Activated T-helper 1 cell treated with anti-CD3 and anti-CD28 coated beads, Interleukin-2, amount 50 U/mL, for 16 hours (primary cell): ENCODE data around the gene IRGQ.
"Not testable (repeated sequence)": the region's sequence is repeated elsewhere in the genome, so short reads cannot be mapped to it uniquely, and the experiment has no call there.

ENCODE experiments used
- DNase-seq, 2 donors: peaks; one replicate each; pipeline ENCODE4 v3.0.0-alpha.2; 2020; ENCODE audit warnings: low read depth in 1 of 2, low spot score in 1 of 2

Gene IRGQ

DNA sequence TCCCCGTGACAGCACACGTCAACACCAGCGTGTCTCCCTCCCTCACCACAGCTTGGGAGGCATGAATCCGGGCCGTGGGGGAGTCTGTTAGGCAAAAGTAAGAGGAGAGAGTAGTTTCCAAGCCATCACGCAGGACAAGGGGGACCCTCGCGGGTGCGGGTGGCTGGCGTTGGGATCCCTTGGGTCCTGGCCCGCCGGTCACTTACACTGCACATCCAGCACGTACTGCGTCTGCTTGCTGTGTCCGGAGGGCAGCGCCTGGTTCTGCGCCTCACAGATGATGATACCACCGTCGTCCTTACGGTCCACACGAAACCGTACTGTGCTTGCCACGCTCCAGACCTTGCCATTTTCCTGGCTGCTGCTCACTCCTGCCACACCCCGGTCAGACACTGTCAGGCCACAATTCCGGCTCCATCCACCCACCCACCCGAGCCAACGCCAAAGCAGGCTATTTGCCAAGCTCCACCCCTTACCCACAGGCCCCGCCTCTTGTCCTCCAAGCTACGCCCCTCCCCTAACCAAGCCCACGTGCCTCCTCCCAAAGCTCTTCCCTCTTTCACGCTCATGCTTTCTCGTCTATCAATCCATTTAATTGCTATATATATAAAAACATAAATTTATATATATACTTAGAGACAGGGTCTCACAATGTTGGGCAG is 30.1 kb upstream of the IRGQ start:
- no peak for DNase-seq

DNA sequence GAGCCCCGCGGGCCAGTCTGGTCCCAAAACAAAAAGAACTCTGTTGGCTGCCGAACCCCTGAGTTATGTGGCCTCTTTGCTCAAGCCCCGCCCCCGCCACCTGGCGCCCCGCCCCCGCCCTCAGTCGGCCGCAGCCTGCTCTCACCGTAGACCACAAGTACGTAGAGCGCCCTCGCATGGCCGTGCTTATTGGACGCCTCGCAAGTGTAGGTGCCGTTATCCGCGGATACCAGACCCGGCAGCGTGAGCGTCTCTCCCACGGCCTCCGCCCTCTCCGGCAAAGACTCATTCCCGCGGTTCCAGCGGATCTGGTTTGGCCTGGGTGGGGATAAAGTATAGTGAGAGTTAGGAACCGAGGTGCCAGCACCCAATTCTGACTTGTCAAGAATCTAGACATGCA is 29.0 kb upstream of the IRGQ start:
- DNase-seq = peak; percentile 71 to 74

DNA sequence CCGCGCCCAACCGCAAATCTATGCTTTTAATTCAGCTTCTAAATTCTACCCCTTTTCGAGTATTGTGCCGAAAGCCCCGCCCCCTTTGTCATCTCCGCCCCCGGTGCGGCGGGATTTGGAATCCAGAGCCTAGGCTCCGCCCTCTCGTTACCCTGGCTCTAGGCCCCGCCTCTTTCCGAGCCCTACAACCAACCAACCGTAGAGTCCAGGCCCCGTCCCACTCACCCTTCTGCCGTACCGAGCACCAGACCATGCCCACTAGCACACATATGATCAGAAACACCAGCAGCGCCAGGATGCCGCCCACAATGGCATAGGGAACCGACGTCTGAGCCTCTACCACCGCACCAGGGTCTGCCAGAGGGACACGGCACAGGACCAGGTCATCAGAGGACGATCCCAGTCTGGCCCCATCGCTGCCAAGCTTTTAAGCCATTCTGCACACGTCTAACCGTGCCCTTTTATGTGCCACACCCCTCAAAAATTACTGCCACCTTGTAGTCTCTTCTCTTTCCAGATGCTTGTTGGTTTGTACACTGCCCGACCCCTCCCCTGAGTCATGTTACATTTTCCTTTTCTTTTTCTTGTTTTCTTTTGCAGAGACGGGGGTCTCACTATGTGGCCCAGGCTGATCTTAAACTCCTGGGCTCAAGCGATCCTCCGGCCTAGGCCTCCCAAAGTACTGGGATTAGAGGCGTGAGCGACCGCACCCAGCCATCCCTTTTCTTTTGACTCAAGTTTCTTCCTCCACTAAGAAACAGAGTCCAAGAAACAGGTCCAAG is 28.1 kb upstream of the IRGQ start:
- no peak for DNase-seq

DNA sequence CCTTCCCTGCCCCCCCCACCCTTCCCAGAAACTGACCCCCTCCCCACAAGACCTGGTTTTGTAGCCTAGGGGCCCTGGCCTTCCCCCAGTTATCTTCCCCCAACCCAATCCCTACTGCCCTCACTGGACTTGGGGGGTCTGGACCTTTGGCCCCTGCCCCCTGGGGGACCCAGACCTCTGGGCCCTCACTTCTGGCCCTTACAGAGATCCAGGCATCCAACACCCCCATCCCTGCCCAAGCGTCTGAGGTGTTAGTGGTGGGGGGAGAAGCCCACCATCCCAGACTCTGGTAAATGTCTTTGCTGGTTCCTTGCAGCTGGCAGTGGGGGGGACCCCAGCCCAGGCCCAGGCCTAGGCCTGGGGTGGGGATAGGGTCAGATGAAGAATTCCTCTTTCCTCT is 27.0 kb upstream of the IRGQ start:
- no peak for DNase-seq

DNA sequence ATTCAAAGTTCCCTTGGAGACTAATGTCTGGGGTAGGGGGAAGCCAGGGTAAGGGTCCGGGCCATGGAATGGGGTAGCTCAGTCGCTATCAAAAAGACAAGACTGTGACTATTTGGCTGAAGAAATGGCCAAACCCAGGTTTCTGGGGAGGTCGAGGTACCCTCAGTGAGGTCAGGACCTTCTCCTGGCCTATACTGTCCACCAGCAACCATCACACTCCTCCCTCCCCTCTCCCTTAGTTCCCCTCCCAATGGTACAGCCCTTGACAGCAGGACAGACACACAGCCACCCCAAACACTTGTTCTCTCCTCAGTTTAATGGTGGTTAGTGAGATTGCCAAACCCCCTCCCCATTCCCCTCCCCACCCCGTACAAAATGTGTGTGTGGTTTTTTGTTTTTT is 26.1 kb upstream of the IRGQ start:
- DNase-seq = no peak

DNA sequence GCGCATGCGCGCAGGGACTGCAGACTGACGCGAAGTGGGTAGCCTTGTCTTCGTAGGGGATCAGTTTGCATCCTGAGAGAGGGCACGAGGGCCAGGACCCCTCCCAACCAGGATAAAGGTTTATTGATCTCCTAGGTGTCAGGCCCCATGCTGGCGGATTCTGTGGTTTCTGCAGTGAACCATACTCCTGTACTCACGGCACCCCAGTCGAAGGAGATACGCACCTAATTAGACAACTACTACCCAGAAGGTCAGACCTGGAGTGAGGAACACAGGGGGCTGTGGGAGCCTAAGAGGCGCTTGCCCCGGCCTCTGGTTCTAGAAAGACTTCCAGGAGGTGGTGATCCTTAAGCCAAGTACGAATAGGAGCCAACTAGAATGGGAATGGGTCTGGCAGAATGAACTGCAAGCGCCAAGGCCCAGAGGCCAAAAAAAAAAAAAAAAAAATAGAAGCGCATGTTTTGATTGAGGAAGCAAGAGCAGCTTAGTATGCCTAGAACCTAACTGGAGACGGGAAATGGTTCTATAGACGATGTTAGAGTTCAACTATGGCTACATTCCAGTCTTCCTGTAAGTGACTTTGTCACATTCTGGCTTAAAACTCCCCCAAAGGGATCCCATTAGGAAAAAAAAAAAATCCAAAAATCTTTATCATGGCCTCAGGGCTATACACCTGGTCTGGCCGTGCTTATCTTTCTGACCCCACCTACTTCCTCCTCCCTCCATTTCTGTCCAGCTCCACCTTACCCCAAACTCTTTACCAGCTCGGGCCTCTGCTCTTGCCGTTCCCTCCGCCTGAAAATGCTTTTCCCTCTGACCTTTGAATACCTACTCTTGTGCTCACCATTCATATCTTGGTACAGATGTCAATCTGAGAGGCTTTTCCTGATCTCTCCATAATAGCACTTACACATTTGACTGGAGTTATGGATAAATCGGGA is 24.4 kb upstream of the IRGQ start:
- DNase-seq = peak; percentile 62 to 72

DNA sequence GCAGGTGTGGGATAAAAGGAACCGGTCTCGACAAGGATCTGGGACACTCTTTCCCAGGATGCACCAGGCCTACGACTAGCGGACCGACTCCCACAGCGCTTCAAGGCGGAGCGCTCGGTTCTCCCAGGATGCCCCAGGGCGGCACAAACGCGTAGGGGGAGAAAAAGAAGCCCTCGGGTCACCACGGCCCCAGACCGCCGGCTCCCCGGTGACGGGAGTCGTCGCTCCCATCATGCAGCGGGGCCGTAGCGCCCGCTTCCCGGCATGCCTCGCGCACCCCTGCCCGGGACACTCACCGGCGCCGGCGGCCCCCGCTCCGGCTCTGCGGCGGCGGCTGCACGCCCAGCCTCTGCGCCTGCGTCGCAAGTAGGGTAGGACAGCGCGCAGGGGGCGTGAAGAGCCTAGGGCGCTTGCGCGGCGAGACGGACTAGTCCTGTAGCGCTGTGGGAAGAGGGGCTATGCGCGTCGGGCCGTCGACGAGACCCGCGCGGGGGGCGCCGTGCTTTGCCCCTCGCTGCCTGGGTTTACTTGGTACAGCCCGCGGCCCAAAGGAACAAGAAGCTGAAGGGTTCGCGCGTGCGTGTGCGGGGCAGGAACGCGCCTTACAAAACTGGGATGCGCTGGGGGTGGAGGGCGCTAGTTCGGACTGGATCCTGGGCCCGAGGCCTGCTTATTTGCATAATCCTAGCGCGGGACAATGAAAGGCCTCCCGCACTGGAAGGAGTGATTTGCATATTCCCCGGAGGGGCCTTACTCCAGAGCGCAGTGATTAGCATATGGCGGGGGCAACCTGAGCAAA is 23.5 kb upstream of the IRGQ start, which contains the start of gene ZNF428:
Gene ZNF428, minus strand, starts transcription at position 368 of the 799 bp plus-strand sequence. CDS start 5,325 bp downstream, outside the sequence.
- DNase-seq = peak; percentile 61 to 81

DNA sequence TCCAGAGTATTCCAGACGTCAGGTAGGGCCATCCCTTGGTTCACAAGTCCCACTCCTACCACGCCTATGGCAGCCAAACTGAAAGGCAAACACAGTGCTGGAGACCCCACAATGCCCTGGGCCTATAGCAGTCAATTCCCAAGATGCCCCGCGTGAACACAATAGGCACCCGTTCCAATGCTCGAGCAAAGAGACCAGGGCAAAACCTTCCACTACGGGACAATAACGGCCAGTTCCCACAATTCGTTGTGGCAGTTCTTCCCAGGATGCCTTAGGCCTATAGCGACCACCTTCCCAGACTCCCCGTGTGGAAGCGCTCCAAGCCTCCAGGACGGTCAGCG is 23.0 kb upstream of the IRGQ start:
- DNase-seq = peak in 1 of 2 donors; percentile 17

DNA sequence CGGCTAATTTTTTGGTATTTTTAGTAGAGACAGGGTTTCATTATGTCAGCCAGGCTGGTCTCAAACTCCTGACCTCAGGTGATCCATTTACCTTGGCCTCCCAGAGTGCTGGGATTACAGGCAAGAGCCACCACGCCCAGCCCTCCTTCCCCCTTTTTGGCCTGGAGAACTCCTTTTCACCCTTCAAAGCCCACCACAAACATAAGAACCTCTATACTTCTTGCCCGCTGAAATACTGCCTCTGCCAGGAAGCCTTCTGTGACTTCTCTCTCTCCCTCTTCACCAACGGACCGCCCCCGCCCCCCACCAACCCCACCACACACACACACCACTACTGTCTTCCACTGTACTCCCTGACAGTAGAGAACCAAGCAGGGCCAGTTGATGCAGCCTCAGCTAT is 21.0 kb upstream of the IRGQ start:
- DNase-seq = no peak

DNA sequence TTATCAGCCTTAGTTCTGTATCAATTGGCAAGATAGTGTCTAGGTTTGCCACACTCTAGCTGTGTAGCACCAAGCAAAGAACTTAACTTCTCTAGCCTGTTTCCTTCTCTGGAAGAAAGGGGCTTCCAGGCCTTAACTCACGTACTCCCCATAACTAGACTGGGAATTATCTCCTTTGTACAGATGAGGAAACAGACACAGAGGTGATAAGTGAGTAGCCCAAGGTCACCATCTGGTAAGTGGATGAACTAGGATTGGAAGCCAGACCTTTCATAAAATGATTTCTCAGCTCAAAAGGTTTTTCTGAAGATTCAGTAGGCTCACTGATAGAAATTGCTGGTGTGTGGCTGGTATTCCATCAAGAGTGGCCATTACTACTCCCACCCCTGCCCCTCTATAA is 20.4 kb upstream of the IRGQ start:
- DNase-seq = no peak

DNA sequence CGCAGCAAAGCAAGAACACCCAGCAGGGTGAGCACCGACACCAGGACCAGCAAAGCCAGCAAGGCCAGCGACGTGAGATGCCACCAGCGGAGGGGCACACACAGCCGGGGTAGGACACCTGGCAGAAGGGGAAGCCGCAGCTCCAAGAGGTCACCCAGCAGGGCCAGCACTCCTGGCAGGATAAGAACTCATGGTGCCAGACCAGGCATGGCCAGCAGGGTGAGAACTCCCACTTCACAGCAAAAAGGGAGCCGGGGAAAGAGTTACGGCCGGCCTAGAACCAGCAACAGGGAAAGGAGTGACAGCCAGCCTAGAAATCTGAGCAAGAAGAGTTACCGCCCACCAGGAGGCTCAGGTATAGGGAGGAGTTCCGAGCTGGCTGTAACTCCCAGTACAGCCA is 16.4 kb upstream of the IRGQ start:
- DNase-seq = no peak

DNA sequence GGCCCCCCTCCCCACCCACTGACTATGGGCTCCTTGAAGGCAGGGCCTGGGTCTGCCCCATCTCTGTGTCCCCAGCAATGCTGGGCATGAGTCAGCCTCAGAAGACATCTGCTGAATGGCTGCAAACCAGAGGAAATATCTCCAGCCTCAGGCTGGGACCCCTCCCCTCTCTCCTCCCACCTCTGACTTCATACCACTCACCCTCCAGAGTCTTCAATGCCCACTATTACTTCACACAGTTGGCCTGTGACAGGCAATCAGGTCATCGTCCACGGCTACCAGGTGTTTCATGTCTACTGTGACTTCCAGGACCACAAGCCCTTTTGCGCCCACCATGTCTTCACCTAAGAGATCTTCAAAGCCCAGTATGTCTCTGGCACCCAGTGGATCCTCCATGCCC is 15.9 kb upstream of the IRGQ start, which contains the start of gene SRRM5:
Gene SRRM5, plus strand, starts transcription at position 301 of the 400 bp plus-strand sequence. Its CDS starts 34 bp downstream, at position 335.
- no peak for DNase-seq

DNA sequence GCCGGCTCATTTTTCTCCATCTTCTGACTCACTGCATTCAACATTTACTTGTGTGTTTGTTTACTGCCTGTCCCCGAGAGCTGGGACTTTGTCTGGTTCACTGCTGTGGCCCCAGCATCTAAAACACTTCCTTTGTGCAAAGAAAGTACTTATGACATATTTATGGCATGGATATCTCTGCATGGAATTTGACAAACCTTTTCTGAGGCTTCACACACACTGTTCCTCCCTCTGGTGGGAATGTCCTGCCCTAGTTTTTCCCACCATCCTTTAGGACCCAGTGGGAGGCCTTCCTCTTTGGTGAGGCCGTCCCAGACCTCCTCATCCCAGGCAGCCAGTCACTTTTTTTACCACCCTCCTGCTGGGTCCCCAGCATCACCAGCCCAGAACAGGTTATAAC is 14.6 kb upstream of the IRGQ start:
- DNase-seq = no peak

DNA sequence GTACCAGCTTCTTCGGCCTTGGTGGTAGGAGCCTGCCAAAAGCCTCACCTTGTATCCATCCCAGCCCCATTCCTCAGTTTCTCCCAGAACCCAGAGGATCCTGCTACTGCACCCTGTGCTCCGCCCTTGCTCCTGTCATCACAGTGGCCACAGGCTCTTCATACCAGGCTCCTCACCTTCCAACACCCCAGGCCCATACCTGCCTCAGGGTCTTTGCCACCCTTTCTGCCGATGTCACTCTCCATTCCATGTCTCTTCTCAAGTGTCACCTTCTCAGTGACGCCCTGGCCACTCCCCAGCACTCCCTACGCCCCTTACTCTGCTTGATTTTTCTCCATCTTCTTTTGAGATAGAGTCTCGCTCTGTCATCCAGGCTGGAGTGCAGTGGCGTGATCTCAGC is 13.9 kb upstream of the IRGQ start:
- no peak for DNase-seq

DNA sequence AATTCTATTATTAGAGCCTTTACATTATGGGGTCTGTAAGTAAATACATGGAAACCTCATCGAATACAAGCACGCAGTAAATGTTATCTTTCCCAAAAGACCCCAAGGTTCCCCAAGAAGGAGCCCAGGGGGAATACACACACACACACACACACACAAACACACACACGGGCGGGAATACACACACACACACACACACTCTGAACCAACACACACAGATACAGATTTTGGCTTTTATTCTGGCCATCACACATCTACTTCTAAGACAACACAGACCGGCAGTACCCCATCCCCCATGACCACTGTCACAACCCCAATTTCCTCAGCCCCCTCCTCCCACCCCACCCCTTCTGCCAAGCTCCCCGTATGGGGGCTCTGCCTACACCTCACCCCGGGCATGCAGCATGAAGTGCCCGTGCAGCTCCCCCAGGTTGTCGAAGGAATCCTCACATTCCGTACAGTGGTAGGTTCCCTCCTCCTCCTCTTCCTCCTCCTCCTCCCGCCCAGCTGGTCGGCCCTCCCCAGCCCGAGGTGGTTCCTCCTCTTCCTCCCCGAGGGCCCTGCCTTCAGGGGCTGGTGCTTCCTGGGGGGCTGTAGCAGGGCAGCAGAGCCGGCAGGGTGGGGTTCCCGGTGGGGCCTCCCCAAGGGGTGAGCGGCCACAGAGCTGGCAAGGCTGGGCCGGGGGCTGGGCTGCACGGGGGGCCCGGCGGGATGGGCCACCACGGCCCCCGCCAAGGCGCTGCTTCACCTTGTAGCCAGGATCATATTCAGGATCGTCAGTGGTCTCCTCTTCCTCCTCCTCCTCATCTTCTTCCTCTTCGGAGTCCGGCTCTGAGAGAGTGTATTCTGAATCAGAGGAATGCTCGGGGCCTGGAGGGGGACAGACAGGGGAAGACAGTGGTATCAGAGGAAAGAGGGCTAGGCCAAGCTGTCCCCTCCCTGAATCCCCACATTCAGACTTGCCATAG is 11.6 kb upstream of the IRGQ start:
- no peak for DNase-seq

DNA sequence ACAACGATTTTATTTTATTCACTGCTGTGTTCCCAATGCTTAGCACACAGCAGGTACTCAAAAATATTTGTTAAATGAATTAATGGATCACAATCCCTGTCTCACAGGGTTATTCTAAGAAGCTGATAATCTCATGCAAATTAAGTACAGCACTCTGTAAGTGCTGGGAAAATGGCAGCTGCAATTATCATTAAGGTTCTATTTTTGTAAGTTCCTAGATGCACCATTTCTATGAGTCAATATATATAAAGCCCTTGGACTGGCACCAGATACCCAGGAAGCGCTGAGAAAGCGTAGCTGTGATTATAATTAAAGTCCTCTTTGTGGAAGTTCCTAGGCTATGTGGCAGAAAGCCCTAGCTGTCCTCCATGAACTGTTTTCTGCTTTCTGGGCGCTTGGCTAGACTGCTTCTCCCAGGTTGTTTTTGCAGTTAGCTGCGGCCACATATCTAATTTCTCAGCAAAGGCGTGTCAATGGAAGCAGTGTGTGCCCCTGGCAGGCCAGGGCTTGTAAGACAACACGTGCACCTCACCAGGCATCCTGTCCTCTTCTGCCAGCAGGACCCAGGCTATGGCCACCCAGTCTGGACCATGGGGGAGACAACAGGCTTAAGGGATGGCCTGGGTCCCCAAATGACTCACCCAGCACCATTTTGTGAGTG is 10.8 kb upstream of the IRGQ start:
- DNase-seq = no peak

DNA sequence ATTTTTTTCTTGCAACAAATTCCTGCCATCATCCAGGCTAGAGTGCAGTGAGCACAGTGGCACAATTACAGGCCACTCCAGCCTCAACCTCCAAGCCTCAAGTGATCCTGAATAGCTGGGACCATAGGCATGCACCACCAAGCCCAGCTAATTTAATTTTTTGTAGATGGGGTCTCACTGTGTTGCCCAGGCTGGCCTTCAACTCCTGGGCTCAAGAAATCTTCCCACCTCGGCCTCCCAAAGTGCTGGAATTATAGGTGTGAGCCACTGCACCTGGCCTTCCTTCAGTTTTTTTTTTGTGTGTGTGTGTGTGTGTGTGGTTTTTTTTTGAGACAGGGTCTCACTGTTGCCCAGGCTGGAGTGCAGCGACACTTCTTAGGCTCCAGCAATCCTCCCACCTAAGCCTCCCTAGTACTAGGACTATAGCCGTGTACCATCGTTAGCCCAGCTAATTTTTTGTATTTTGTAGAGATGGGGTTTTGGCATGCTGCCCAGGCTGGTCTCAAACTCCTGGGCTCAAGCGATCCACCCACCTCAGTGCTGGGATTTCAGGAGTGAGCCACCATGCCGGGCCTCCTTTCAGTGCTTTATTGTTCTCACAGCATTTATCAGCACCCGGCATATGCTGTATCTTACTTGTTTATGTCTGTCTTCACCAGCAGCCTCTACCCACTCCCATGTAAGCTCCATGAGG is 10.1 kb upstream of the IRGQ start:
- DNase-seq = no peak

DNA sequence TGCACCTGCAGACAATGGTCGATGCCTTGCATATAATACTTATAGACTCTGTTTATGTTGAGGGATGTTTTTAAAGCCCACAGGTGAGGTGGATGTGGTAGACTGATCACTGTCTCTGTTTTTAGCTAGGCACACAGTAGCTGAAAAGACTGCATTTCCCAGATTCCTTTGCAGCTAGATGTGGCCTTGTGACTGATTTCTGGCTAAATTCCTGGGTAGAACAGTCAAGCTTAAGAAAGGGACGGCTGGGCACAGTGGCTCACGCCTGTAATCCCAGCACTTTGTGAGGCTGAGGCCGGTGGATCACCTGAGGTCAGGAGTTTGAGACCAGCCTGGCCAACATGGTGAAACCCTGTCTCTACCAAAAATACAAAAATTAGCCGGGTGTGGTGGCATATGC is 4.4 kb upstream of the IRGQ start:
- DNase-seq = not testable (repeated sequence)
